GM10248 (cell line): ENCODE measurements around the gene PCBP4.

Experiments
- CTCF ChIA-PET: fragments of 300-600 bp; sonication (Branson Sonifier 250); formaldehyde crosslinking; extraction: SDS; loops from one replicate; lab custom pipeline; 2021; ENCODE audit warnings: antibody characterized with exemption; lab: Yijun Ruan, JAX
- POLR2A ChIA-PET: fragments of 350-650 bp; sonication (Branson Sonifier 250); formaldehyde crosslinking; extraction: SDS; loops from one replicate; lab custom pipeline; 2020; ENCODE audit warnings: antibody characterized with exemption; lab: Yijun Ruan, JAX
- DNase-seq: peaks from one replicate; pipeline ENCODE4 v3.0.0; 2012; ENCODE audit errors: extremely low spot score
- TF ChIP-seq, protein P1 (sequence below): IDR thresholded peaks from 2 replicates; pipeline ENCODE4 v1.5.1; 2012; ENCODE audit warnings: mild to moderate bottlenecking, low read depth; ENCODE audit errors: extremely low read depth, missing control alignments, control extremely low read depth

The PCBP4 gene

GRCh38 chr3:51966486-51966885, 768 bp downstream of the PCBP4 start:
- POLR2A ChIA-PET: interaction anchor here (0.6 kb wide), 1 partner anchor 184 kb away, joined by 3 read pairs; no protein-coding TSS in a partner anchor
- DNase-seq: no peak
- TF ChIP-seq, protein P1, sequence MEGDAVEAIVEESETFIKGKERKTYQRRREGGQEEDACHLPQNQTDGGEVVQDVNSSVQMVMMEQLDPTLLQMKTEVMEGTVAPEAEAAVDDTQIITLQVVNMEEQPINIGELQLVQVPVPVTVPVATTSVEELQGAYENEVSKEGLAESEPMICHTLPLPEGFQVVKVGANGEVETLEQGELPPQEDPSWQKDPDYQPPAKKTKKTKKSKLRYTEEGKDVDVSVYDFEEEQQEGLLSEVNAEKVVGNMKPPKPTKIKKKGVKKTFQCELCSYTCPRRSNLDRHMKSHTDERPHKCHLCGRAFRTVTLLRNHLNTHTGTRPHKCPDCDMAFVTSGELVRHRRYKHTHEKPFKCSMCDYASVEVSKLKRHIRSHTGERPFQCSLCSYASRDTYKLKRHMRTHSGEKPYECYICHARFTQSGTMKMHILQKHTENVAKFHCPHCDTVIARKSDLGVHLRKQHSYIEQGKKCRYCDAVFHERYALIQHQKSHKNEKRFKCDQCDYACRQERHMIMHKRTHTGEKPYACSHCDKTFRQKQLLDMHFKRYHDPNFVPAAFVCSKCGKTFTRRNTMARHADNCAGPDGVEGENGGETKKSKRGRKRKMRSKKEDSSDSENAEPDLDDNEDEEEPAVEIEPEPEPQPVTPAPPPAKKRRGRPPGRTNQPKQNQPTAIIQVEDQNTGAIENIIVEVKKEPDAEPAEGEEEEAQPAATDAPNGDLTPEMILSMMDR: no peak
- CTCF ChIA-PET: interaction anchor here (1.5 to 6.0 kb wide), 3 partner anchors 8 to 24 kb away, joined by 3 to 43 read pairs (median 40); partner anchors contain the start of genes ABHD14A, ABHD14B, ACY1 and PARP3

DNA sequence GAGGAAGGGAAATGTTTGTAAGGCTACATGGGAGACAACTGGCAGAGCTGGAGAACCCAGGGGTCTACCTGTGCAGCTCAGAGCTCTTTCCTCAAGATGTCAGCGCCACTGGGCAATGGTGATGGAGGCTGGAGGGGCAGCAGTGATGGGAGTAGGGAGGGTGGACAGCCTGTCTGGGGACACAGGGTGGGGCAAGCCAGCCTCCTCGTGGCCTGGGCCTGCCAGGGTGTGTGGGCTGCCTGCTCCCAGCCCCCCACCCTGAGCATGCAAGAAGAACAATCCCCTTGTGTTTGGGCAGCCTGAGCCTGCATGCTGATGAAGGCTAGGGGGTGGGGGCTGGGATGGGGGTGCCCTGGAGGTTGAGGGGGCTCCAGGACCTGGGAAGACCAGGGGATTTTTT, 1.2 kb downstream of the PCBP4 start:
- ChIA-PET CTCF (interaction anchor here (0.8 to 6.0 kb wide), 7 partner anchors 8 to 24 kb away, joined by 3 to 43 read pairs (median 4); partner anchors contain the start of genes ABHD14A, ABHD14B, ACY1 and GPR62), POLR2A (no interaction called here)
- no peak for DNase-seq
- TF ChIP-seq, protein P1: no peak

- DNase-seq: no peak
- TF ChIP-seq, protein P1: no peak
- POLR2A ChIA-PET: no interaction called here
- CTCF ChIA-PET: interaction anchor here (1.1 to 5.9 kb wide), 6 partner anchors 10 to 37 kb away, joined by 3 to 43 read pairs (median 4); partner anchors contain the start of genes ABHD14A, ABHD14B, GPR62 and PARP3
Observed at GRCh38 chr3:51964521-51964920, 2.7 kb downstream of the PCBP4 start.

GRCh38 chr3:51963951-51964451, 3.3 kb downstream of the PCBP4 start:
- CTCF ChIA-PET: interaction anchor here (1.1 to 5.9 kb wide), 4 partner anchors 10 to 37 kb away, joined by 3 to 43 read pairs (median 15); partner anchors contain the start of genes ABHD14A, ABHD14B, PARP3 and RRP9
- POLR2A ChIA-PET: no interaction called here
- no peak for DNase-seq
- TF ChIP-seq, protein P1: no peak

GRCh38 chr3:51962854-51963530, 4.3 kb downstream of the PCBP4 start:
- TF ChIP-seq, protein P1: no peak
- DNase-seq: no peak
- ChIA-PET POLR2A (interaction anchor here (0.7 kb wide), 1 partner anchor 589 kb away, joined by 5 read pairs; no protein-coding TSS in a partner anchor), CTCF (interaction anchor here (1.0 to 5.9 kb wide), 8 partner anchors 9 to 91 kb away, joined by 3 to 43 read pairs (median 3); partner anchors contain the start of genes ABHD14A, ABHD14B, PARP3 and RRP9)

- TF ChIP-seq, protein P1: no peak
- DNase-seq: no peak
Observed at GRCh38 chr3:51961602-51962569, 5.4 kb downstream of the PCBP4 start.

More at GRCh38 chr3:51961602-51962569, 5.4 kb downstream of the PCBP4 start:
- POLR2A ChIA-PET: interaction anchor here (0.5 to 0.7 kb wide), 2 partner anchors 22 to 588 kb away, joined by 4 to 5 read pairs; no protein-coding TSS in a partner anchor
- CTCF ChIA-PET: interaction anchor here (0.8 to 5.9 kb wide), 8 partner anchors 7 to 92 kb away, joined by 3 to 43 read pairs (median 3); partner anchors contain the start of genes ABHD14A, ABHD14B, PARP3 and RRP9
